NCI-H128 (cell line): ENCODE results near the gene SRF.

Experiments used
- DNase-seq: peaks from one replicate; lab custom pipeline; 2025; ENCODE audit not compliant: unreplicated experiment; lab: John Stamatoyannopoulos, UW

SRF gene

DNA sequence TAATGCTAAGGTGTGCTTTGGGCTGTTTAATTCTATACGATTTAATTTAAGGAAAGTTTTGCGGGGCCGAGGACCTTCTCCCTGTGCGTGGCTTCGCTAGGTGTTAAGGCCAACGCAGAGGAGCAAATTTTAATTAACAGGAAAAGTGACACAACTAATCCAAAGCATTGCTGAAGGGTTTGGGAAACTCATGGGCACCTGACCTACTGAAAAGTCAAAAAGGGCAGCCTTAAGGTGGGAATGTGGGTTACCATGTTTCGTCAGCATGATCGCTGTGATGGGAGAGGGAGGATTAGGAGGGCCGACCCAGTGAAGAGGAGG is 10.5 kb downstream of the SRF start:
- DNase-seq = no peak

GRCh38 chr6:43181942-43182860 is 11.1 kb downstream of the SRF start, which contains the start of gene CUL9:
Gene CUL9, plus strand, starts transcription at chr6:43182196. Its CDS starts 2,115 bp downstream, at chr6:43184311.
- DNase-seq = peak; percentile 57

GRCh38 chr6:43183441-43183840 is 12.4 kb downstream of the SRF start:
- no peak for DNase-seq

- no peak for DNase-seq
These were observed 13.4 kb downstream of the SRF start for GRCh38 chr6:43184268-43184985.

DNA sequence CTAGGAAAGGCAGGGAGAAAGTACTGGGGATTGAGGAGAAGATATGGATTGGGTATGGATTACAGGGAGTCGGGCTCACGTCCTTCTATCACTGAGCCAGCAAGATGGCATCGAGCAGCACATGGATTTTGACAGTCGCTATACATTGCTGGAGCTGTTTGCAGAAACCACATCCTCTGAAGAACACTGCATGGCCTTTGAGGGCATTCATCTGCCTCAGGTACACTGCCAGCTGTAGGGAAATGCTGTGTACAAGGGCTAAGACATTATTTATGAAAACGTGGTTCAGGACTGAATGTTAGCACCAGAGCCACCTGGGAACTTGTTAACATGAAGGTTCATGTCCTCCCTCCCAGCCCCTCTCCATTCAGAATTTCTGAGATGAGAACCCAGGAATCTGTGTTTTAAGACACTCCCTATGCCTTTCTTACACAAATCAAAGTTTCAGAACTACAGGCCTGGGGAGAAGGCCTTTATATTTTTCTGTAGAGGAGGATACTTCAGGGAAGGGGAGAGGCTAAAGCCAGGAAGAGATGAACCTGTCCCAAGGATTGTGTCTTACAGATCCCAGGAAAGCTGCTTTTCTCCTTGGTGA is 14.4 kb downstream of the SRF start:
- no peak for DNase-seq

GRCh38 chr6:43186019-43186418 is 14.9 kb downstream of the SRF start:
- no peak for DNase-seq

- no peak for DNase-seq
These were observed 15.6 kb downstream of the SRF start for GRCh38 chr6:43186706-43187105.

DNA sequence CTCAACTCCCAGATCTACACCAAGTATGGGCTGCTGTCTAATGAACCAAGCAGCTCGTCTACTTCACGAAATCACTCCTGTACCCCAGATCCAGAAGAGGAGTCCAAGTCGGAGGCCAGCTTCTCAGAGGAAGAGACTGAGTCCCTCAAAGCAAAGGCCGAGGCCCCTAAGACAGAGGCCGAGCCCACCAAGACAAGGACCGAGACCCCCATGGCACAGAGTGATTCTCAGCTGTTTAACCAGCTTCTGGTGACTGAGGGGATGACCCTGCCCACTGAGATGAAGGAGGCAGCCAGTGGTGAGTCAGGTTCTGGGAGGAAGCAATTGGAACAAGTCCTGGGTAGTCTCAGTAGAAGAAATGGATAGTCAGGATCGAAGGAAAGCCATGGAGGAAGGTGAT is 16.8 kb downstream of the SRF start:
- DNase-seq = no peak

DNA sequence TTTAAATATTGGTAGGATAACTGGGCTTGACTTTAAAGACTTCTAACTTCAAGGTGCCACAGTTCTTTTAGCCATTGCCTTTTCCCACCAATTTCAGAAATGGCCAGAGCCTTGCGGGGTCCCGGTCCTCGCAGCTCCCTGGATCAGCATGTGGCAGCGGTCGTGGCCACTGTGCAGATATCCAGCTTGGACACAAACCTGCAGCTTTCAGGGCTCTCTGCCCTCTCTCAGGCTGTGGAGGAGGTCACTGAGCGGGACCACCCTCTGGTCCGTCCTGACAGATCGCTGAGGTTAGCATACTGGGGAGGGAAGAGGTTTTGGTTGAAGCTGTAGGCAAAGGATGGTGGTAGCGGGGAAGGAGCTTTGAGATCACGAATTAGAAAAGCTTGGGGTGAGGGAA is 17.4 kb downstream of the SRF start:
- DNase-seq = no peak

GRCh38 chr6:43189776-43190304 is 18.8 kb downstream of the SRF start:
- no peak for DNase-seq

- no peak for DNase-seq
These were observed 21.8 kb downstream of the SRF start for GRCh38 chr6:43192911-43193310.

- no peak for DNase-seq
These were observed 22.9 kb downstream of the SRF start for GRCh38 chr6:43193929-43194328.

GRCh38 chr6:43196337-43196736 is 25.3 kb downstream of the SRF start:
- no peak for DNase-seq

DNA sequence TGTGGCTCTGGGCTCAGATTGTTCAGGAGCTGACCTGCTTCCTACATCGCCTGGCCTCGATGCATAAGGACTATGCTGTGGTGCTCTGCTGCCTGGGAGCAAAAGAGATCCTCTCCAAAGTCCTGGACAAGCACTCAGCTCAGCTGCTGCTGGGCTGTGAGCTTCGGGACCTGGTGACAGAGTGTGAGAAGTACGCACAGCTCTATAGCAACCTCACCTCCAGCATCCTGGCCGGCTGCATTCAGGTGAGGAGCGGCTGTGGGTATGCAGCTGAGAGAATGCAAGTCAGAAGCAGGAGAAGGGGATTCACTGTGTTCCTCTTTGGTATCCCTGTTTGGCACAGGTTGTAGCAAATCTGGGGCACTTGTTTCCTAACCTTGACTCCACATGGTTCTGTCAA is 28.8 kb downstream of the SRF start:
- no peak for DNase-seq

GRCh38 chr6:43200541-43200940 is 29.5 kb downstream of the SRF start:
- no peak for DNase-seq

DNA sequence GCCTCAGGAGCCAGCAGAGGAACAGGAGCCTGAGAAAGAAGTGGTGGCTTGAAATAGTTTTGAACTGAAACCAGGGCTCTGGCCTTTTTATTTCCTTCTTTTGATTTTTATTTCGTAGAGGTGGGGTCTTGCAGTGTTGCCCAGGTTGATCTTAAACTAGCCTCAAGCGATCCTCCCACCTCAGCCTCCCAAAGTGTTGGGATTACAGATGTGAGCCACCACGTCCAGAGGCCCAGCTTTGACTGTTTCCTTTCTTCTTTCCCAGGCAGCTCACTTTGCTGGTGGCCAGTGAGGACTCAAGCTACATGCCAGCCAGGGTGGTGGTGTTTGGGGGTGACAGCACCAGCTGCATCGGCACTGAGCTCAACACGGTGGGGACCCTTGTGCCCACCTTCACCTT is 31.4 kb downstream of the SRF start:
- DNase-seq = no peak

GRCh38 chr6:43203029-43203717 is 32.1 kb downstream of the SRF start:
- DNase-seq = no peak

GRCh38 chr6:43203718-43204095 is 32.6 kb downstream of the SRF start:
- no peak for DNase-seq

DNA sequence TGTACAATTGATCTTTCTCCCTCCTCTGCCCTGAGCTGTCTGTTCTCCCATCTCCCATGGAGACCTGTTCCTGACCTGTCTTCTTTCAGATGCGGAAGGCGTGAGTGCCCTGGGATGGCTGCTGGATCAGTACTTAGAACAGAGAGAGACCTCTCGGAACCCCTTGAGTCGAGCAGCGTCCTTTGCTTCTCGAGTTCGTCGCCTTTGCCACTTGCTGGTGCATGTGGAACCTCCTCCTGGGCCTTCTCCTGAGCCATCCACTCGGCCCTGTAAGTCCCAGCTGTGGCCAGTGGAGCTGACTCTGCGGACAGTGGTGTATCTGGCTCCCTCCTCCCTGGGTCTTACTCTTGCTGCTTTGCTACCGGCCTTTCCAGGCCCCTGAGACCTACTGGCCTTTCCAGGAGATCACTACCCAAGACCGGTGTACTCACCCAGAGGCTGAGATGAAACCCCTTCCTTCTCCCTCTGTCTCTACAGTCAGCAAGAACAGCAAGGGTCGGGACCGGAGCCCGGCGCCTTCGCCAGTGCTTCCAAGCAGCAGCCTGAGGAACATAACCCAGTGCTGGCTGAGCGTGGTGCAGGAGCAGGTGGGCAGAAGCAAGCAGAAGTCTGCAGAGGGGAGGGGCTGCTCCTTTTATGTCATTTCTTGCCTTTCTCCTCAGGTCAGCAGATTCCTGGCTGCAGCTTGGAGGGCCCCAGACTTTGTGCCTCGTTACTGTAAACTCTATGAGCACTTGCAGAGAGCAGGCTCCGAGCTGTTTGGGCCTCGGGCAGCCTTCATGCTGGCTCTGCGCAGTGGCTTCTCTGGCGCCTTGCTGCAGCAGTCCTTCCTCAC is 33.4 kb downstream of the SRF start:
- no peak for DNase-seq

GRCh38 chr6:43205849-43206248 is 34.8 kb downstream of the SRF start:
- DNase-seq = no peak
